OCI-LY3 (cell line): ENCODE results near the gene MYO16.

ENCODE experiments used
- EZH2phosphoT487 ChIP-seq: fragments of 200-600 bp; shearing (Covaris generic); IDR thresholded peaks from 2 replicates; pipeline ENCODE4 v1.6.1; 2018; ENCODE audit warnings: antibody characterized with exemption, mixed run types, low read depth
- TF ChIP-seq, protein P1 (sequence below): fragments of 200-600, 300-600 bp; sonication (generic); IDR thresholded peaks from 2 replicates; pipeline ENCODE4 v1.5.1; 2014; ENCODE audit warnings: antibody characterized with exemption, low read length, low read depth

DNA sequence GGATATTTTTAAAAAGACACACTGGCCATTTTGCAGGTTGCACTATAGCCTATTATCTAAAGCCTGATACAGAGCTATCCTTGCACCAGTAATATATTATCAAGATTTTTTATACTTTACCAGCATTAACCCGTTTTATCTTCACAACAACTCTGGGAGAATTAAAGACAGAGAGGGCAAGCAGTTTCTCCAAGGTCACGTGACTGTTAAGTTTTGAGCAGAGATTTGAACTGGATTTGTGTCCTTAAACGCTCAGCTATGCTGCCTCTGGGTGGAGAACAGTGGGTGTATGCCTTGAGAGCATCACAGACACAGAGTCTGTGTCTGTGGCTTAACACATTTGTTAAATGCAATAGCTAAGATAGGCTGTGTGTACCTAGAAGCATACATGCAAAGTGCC, 147.2 kb downstream of the MYO16 start:
- TF ChIP-seq, protein P1, sequence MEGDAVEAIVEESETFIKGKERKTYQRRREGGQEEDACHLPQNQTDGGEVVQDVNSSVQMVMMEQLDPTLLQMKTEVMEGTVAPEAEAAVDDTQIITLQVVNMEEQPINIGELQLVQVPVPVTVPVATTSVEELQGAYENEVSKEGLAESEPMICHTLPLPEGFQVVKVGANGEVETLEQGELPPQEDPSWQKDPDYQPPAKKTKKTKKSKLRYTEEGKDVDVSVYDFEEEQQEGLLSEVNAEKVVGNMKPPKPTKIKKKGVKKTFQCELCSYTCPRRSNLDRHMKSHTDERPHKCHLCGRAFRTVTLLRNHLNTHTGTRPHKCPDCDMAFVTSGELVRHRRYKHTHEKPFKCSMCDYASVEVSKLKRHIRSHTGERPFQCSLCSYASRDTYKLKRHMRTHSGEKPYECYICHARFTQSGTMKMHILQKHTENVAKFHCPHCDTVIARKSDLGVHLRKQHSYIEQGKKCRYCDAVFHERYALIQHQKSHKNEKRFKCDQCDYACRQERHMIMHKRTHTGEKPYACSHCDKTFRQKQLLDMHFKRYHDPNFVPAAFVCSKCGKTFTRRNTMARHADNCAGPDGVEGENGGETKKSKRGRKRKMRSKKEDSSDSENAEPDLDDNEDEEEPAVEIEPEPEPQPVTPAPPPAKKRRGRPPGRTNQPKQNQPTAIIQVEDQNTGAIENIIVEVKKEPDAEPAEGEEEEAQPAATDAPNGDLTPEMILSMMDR: no peak
- no peak for TF ChIP-seq EZH2phosphoT487
